Measurements from ENCODE around the gene CCDC18. TPM values are rescaled to one million over a fixed set of nuclear protein-coding genes. Genes with fewer than 3 reads are reported as not detected.
A peak's percentile ranks its signal among the peaks of the same experiment; 100 is the strongest.
"Not testable (repeated sequence)": the region's sequence is repeated elsewhere in the genome, so short reads cannot be mapped to it uniquely, and the experiment has no call there.

CCDC18 gene
- total RNA-seq, 1 donor from 2014 or later = 3.4 TPM

DNA sequence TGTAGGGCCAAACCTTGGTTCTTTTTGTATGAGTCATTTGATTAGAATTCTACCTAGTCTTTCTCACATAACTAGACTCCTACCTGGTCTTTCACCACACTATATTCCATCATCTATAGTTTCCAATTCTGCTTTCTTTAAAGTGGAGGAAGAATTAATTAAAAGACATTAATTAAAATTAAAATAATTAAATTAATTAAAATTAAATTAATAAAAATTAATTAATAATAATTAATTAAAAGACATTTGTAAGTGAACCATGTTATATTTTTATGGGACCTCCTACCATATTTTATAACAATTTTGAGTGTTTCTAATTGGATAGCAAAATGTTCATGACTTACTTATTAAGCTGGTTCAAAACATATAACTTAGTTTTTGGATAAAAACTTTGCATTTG lies 77.4 kb downstream of the CCDC18 start:
- Histone ChIP-seq H3K4me3 (ENCODE audit: low read depth, low read length) (no peak overlapping the region), H3K36me3 (ENCODE audit: control insufficient read depth, insufficient read depth, low read length) (peaks cover under 1% of the 10 kb centered on the region), H3K27me3 (ENCODE audit: control insufficient read depth, insufficient read depth, low read length) (no peaks in the 10 kb centered on the region)
- TF ChIP-seq, protein P1, sequence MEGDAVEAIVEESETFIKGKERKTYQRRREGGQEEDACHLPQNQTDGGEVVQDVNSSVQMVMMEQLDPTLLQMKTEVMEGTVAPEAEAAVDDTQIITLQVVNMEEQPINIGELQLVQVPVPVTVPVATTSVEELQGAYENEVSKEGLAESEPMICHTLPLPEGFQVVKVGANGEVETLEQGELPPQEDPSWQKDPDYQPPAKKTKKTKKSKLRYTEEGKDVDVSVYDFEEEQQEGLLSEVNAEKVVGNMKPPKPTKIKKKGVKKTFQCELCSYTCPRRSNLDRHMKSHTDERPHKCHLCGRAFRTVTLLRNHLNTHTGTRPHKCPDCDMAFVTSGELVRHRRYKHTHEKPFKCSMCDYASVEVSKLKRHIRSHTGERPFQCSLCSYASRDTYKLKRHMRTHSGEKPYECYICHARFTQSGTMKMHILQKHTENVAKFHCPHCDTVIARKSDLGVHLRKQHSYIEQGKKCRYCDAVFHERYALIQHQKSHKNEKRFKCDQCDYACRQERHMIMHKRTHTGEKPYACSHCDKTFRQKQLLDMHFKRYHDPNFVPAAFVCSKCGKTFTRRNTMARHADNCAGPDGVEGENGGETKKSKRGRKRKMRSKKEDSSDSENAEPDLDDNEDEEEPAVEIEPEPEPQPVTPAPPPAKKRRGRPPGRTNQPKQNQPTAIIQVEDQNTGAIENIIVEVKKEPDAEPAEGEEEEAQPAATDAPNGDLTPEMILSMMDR (IDR thresholded peaks at IDR 0.05; ENCODE audit: insufficient read depth, low read length, severe bottlenecking) = no peak
- FAIRE-seq (no peak), DNase-seq (ENCODE audit: low read depth) (peak; percentile 37)

DNA sequence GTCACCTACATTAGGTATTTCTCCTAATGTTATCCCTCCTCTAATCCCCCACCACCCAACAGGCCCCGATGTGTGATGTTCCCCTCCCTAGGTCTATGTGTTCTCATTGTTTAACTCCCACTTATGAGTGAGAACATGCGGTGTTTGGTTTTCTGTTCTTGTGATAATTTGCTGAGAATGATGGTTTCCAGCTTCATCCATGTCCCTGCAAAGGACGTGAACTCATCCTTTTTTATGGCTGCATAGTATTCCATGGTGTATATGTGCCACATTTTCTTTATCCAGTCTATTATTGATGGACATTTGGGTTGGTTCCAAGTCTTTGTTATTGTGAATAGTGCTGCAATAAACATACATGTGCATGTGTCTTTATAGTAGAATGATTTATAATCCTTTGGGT lies 80.2 kb downstream of the CCDC18 start:
- FAIRE-seq; DNase-seq (ENCODE audit: low read depth); H3K27me3 ChIP-seq (ENCODE audit: control insufficient read depth, insufficient read depth, low read length); H3K36me3 ChIP-seq (ENCODE audit: control insufficient read depth, insufficient read depth, low read length); H3K4me3 ChIP-seq (ENCODE audit: low read depth, low read length): not testable (repeated sequence)

GRCh38 chr1:93262645-93263044 lies 82.1 kb downstream of the CCDC18 start:
- Histone ChIP-seq H3K36me3 (ENCODE audit: control insufficient read depth, insufficient read depth, low read length) (peaks cover 2% of the 10 kb centered on the region), H3K4me3 (ENCODE audit: low read depth, low read length) (no peak overlapping the region), H3K27me3 (ENCODE audit: control insufficient read depth, insufficient read depth, low read length) (no peaks in the 10 kb centered on the region)
- peak; percentile 62 for FAIRE-seq
- TF ChIP-seq, protein P1 (IDR thresholded peaks at IDR 0.05; ENCODE audit: insufficient read depth, low read length, severe bottlenecking) = no peak
- no peak for DNase-seq (ENCODE audit: low read depth)

GRCh38 chr1:93268888-93269287 lies 88.4 kb downstream of the CCDC18 start:
- not testable (repeated sequence) for H3K4me3 ChIP-seq (ENCODE audit: low read depth, low read length); DNase-seq (ENCODE audit: low read depth); FAIRE-seq; H3K36me3 ChIP-seq (ENCODE audit: control insufficient read depth, insufficient read depth, low read length); H3K27me3 ChIP-seq (ENCODE audit: control insufficient read depth, insufficient read depth, low read length)

GRCh38 chr1:93275262-93275633 lies 94.7 kb downstream of the CCDC18 start:
- DNase-seq (ENCODE audit: low read depth); H3K4me3 ChIP-seq (ENCODE audit: low read depth, low read length); H3K27me3 ChIP-seq (ENCODE audit: control insufficient read depth, insufficient read depth, low read length); FAIRE-seq; H3K36me3 ChIP-seq (ENCODE audit: control insufficient read depth, insufficient read depth, low read length): not testable (repeated sequence)

DNA sequence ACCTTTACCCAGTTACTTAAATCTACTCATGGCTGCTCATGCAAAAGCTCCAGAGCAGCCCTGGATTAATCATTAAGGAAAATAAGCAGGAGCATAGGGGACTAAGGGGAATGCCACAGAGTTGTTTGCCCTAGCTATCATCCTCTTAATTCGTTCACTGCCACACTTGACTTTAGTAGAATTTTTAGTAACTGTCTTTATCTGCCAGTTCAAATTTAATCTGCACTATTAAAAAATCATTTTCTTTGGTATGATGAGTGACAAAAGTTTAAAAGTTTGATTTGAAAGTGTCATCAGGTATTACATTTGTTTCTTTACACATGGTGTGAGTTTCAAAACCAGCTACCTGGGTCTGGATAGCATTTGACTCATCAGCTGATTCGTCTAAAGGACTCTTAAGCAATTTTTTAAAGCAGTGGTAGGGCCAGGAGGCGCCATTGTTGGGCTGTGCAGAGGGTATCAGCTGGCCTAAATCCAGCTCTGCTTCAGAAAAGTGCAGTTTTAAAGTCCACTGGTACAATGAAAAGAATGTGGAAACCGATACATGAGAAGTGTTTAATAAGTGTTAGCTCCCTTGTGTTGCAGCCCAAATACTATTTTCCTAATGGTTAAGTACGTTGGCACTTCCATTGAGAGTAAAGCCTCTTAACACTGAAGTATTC lies 95.2 kb downstream of the CCDC18 start:
- peaks cover 1% of the 10 kb centered on the region for H3K36me3 ChIP-seq (ENCODE audit: control insufficient read depth, insufficient read depth, low read length)
- DNase-seq (ENCODE audit: low read depth) (peak; percentile 44), FAIRE-seq (no peak)
- H3K27me3 ChIP-seq (ENCODE audit: control insufficient read depth, insufficient read depth, low read length) = no peaks in the 10 kb centered on the region
- TF ChIP-seq, protein P1 (IDR thresholded peaks at IDR 0.05; ENCODE audit: insufficient read depth, low read length, severe bottlenecking) = no peak
- no peak overlapping the region for H3K4me3 ChIP-seq (ENCODE audit: low read depth, low read length)

GRCh38 chr1:93277530-93277929 lies 97.0 kb downstream of the CCDC18 start:
- not testable (repeated sequence) for H3K27me3 ChIP-seq (ENCODE audit: control insufficient read depth, insufficient read depth, low read length); H3K36me3 ChIP-seq (ENCODE audit: control insufficient read depth, insufficient read depth, low read length); H3K4me3 ChIP-seq (ENCODE audit: low read depth, low read length); FAIRE-seq; DNase-seq (ENCODE audit: low read depth)

DNA sequence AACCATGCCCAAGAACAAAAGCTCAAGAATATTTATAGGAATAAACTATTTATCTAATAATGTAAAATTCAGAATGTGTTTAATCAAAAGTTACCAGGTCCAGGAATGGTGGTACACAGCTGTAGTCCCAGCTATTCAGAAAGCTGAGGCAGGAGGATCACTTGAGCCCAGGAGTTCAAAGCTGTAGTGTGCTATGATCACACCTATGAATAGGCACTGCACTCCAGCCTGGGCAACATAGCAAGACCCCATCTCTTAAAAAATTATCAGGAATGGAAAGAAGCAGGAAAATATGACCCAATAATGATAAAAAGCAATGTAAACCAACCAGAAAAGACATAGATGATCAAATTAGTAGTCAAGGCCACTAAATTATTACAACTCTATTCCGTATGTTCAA lies 103.0 kb downstream of the CCDC18 start:
- Histone ChIP-seq H3K36me3 (ENCODE audit: control insufficient read depth, insufficient read depth, low read length) (peaks cover 3% of the 10 kb centered on the region), H3K4me3 (ENCODE audit: low read depth, low read length) (no peak overlapping the region), H3K27me3 (ENCODE audit: control insufficient read depth, insufficient read depth, low read length) (no peaks in the 10 kb centered on the region)
- DNase-seq (ENCODE audit: low read depth) = no peak
- no peak for FAIRE-seq
- TF ChIP-seq, protein P1 (IDR thresholded peaks at IDR 0.05; ENCODE audit: insufficient read depth, low read length, severe bottlenecking) = no peak
